ENCODE measurements around the gene MYOZ3.

DNA sequence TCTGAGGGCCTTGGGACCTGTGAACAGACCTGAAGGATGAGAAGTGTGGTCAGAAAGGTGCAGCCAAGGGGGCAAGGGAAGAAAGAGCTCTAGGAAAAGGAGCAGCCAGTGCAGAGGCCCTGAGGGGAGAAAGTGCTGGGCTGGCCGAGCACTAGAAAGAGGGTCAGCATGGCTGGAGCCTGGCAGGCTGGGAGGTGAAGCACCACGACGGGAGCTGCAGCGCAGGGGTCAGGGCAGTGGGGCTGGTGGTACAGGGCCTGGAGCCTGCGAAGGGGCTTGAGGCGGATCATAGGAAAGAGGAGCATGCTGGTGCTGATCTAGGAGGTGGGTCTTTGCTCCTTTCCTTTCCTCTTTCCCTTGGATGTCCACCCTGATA lies 29.7 kb upstream of the MYOZ3 start:
- TF ChIP-seq, protein P1, sequence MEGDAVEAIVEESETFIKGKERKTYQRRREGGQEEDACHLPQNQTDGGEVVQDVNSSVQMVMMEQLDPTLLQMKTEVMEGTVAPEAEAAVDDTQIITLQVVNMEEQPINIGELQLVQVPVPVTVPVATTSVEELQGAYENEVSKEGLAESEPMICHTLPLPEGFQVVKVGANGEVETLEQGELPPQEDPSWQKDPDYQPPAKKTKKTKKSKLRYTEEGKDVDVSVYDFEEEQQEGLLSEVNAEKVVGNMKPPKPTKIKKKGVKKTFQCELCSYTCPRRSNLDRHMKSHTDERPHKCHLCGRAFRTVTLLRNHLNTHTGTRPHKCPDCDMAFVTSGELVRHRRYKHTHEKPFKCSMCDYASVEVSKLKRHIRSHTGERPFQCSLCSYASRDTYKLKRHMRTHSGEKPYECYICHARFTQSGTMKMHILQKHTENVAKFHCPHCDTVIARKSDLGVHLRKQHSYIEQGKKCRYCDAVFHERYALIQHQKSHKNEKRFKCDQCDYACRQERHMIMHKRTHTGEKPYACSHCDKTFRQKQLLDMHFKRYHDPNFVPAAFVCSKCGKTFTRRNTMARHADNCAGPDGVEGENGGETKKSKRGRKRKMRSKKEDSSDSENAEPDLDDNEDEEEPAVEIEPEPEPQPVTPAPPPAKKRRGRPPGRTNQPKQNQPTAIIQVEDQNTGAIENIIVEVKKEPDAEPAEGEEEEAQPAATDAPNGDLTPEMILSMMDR (IDR thresholded peaks at IDR 0.05; ENCODE audit: low read depth, low read length), result no peak
- no peak for TF ChIP-seq EZH2phosphoT487 (IDR thresholded peaks at IDR 0.05; ENCODE audit: low read depth)

Data from OCI-LY3 (cell line).